IPS DF 19.7 (cell line): ENCODE results near the gene MYO7A.

Experiments used
- DNase-seq: peaks from one replicate; pipeline ENCODE4 v3.0.0-alpha.2; 2013; ENCODE audit warnings: low read depth, low spot score

The MYO7A gene

GRCh38 chr11:77200351-77201268 lies 72.6 kb downstream of the MYO7A start:
- no peak for DNase-seq

DNA sequence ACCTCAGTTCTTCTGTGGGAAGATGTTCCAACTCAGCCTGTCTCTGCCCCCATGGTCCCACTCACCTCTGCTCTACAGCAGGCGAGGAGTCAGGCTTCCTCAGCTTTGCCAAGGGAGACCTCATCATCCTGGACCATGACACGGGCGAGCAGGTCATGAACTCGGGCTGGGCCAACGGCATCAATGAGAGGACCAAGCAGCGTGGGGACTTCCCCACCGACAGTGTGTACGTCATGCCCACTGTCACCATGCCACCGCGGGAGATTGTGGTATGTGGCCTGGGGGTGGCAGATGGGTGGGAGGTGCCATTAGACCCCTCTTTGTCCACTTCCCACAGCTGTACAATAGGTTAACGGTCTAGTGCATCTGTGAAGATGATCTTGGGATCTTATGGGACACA lies 73.3 kb downstream of the MYO7A start:
- no peak for DNase-seq

- DNase-seq: no peak
Measured at GRCh38 chr11:77201991-77202841, 74.2 kb downstream of the MYO7A start.

GRCh38 chr11:77202941-77203900 lies 75.2 kb downstream of the MYO7A start:
- DNase-seq: no peak

GRCh38 chr11:77203901-77204753 lies 76.1 kb downstream of the MYO7A start:
- no peak for DNase-seq

GRCh38 chr11:77204754-77205466 lies 76.9 kb downstream of the MYO7A start:
- DNase-seq: no peak

GRCh38 chr11:77205467-77206263 lies 77.6 kb downstream of the MYO7A start:
- DNase-seq: no peak

DNA sequence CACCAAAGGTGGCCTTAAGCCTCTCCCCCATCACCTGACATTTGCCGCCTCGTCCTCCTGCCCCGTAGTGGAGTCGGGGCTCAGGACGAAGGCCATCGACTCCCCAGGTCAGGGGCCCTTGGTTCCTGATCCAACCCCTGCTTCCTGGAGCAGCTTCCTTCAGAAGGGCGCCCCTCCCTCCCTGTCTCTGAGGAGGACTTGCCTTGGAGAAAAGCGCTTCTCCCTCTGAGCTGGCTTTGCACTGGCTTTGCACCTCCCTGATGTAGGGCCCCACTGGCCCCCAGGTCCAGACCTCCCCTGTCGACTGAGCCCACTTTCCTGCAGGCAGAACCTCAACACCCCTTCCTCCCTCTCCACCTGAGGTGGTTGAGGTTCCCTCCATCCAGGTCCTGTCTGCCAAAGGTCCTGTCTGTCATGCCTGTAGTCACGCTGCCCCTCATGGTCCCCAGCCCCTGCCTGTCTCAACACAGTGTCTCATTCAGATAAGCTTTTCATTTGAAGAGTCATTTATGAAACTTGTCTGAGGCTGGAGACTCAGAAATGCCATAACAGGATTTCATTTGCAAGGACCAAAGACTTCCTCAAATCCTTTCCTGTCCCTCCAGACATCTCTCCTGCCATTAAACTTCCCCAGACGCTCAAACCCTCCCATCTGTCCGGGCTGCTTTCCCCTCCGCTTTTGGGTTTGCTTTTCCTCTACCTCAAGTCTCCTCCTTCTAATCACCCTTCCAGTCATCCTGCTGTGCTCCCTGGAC lies 78.4 kb downstream of the MYO7A start:
- DNase-seq: no peak

DNA sequence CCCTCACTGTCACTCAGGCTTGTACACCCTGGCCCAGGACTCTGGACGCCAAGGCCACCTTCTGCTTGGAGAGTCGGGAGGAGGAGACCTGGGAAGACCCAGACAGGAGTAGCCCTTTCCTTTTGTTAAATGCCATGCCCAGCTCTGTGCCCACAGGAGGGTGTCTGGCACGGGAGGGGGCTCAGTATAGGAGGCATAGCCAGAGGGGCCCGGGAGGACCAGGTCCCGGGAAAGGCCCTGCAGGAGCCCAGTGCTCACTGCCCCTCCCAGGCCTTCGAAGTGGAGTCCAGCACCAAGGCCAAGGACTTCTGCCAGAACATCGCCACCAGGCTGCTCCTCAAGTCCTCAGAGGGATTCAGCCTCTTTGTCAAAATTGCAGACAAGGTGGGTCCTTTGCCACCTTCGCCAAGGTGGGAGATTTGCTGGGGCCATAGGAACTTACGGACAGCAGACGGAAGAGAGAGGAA lies 79.0 kb downstream of the MYO7A start:
- no peak for DNase-seq

GRCh38 chr11:77207618-77208313 lies 79.7 kb downstream of the MYO7A start:
- no peak for DNase-seq

GRCh38 chr11:77208535-77208934 lies 80.5 kb downstream of the MYO7A start:
- no peak for DNase-seq

DNA sequence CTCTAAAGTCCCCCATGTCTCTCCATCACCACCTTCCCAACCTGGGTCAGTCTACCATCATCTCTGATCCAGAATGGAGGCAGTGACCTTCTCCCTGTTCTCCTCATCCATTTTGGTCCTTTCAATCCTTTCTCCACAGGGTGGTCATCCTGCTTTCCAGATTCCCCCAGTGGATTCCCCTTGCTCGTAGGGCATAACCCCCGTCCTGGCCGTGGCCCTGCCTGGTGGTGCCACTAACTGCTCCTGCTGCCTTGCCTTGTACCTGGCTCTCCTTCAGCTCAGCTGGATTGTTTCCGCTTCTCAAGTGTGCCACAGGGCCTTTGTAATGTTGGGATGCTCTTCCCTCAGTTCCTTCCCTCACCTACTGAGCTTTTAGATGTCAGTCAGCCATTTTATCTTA lies 81.6 kb downstream of the MYO7A start:
- DNase-seq: no peak

- DNase-seq: no peak
Measured at GRCh38 chr11:77211040-77211451, 83.0 kb downstream of the MYO7A start.

- no peak for DNase-seq
Measured at GRCh38 chr11:77211594-77212251, 83.7 kb downstream of the MYO7A start.

DNA sequence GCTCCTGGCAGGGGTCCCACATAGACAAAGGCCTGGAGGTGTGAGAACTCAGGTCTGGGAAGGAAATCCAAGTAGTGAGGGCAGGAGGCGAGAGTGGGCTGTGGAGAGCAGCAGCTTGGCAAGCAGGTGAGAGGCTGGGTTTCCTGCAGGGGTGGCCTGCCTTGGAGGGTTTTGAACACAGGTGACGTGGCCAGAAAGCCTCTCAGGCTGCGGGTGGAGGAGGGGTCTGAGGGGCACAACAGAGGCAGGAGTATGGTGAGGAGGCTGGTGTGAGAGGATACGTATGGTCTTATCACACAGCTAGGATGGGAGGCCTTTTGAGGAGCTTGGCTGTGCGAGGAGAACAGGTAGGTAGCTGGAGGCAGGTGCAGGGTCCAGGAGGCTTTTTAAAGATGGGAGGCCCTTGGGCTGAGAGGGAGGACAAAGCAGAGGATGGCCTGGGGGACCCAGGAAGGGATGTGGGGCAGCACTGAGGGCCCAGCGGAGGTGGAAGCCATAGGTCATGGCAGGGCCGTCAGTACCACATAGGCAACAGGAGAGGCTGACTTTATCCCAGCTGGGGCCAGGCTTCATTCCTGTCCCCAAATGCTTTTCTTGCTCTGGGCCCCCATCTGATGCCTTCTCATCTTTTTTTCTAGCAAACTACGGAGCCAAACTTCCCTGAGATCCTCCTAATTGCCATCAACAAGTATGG lies 84.4 kb downstream of the MYO7A start:
- no peak for DNase-seq

DNA sequence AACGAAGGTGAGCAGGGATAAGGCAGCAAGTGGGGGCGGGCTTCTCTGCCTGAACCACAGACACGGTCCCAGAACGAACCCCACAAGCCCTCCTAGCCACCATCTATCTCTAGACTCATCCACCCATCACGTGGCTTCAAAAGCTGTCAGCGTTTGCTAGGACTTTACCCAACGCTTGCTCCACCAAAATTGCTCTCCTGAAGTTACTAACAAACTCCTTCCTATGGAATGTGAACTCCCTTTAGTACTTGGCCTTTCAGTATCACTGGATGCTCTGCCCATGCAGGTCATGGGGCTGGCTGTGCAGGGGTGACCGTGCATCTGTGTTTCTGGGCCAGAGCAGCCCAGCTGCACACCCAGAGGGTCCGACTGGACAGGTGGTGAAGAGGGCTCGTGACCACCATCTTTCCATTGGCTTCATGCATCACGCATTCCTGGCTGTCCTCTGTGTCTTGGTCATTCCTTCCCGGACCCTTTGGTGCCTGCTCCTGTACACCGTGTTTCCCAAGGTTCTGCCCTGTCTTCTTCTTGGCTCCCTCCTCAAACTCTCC lies 85.1 kb downstream of the MYO7A start:
- no peak for DNase-seq
